ENCODE data around the gene INSC. TPM values are rescaled to one million over a fixed set of nuclear protein-coding genes. Genes with fewer than 3 reads are reported as not detected.

INSC gene
- total RNA-seq, 4 donors from 2014 or later: 4.4 to 18.8 (median 7.8) TPM

DNA sequence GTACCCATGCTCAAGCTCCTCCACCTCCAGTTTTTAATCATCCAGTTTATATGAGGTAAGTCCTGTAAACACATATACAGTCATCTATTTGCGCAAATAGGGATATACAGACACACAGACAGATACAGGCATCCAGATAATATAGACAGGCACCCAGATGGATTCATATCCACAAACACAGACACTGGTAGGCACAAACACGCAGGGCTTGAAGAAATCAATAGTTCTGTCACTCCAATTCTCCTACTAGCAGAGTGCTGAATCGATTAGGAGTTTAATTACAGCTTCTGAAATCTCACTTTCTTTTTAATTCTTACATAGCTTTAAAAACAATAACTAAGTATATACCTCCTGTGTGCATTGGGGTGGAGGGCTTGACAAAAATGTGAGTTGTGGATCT, 56.0 kb downstream of the INSC start:
- WGBS, 2 donors: 84 to 92% methylated on average over 3 of the region's 3 CpGs
- TF ChIP-seq POLR2A (IDR thresholded peaks at IDR 0.05) (no peak), EP300 (IDR thresholded peaks at IDR 0.05) (no peak)
- TF ChIP-seq, protein P1, sequence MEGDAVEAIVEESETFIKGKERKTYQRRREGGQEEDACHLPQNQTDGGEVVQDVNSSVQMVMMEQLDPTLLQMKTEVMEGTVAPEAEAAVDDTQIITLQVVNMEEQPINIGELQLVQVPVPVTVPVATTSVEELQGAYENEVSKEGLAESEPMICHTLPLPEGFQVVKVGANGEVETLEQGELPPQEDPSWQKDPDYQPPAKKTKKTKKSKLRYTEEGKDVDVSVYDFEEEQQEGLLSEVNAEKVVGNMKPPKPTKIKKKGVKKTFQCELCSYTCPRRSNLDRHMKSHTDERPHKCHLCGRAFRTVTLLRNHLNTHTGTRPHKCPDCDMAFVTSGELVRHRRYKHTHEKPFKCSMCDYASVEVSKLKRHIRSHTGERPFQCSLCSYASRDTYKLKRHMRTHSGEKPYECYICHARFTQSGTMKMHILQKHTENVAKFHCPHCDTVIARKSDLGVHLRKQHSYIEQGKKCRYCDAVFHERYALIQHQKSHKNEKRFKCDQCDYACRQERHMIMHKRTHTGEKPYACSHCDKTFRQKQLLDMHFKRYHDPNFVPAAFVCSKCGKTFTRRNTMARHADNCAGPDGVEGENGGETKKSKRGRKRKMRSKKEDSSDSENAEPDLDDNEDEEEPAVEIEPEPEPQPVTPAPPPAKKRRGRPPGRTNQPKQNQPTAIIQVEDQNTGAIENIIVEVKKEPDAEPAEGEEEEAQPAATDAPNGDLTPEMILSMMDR (IDR thresholded peaks at IDR 0.05): no peak
- Histone ChIP-seq H3K27me3 (no peaks in the 10 kb centered on the region), H3K27ac (no peak overlapping the region), H3K36me3 (no peaks in the 10 kb centered on the region), H3K9me3 (no peaks in the 10 kb centered on the region), H3K4me3 (no peak overlapping the region), H3K4me1 (no peaks in the 10 kb centered on the region)
- DNase-seq (ENCODE audit: low spot score in 2 of 2): no peak

DNA sequence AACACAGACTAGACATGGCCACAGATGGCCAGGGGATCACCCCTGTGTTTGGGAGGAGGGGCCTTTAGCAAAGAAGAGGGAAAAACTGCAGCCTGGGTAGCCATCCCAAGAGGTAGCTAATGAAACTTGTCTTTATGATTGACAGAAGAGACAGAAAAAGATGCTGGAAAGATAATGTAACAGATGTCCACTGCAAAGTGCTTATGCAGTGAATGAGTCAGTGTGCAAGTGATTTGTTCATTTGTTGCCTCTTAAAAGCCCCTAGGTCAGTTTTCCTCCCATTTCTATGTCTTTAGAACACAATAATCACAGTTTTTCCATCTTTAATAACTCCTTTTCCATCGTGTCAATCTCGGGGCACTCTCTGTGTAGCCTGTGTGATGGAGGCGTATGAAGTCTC, 57.2 kb downstream of the INSC start:
- H3K27me3 ChIP-seq: no peaks in the 10 kb centered on the region
- no peak overlapping the region for H3K4me3 ChIP-seq
- H3K36me3 ChIP-seq: no peaks in the 10 kb centered on the region
- H3K4me1 ChIP-seq: no peaks in the 10 kb centered on the region
- no peak for TF ChIP-seq POLR2A (IDR thresholded peaks at IDR 0.05)
- TF ChIP-seq, protein P1 (IDR thresholded peaks at IDR 0.05): no peak
- no peak for TF ChIP-seq EP300 (IDR thresholded peaks at IDR 0.05)
- 66% methylated on average over 3 of the region's 3 CpGs for WGBS, 2 donors
- peak overlapping the region in 1 of 4 donors; percentile 71 for H3K27ac ChIP-seq
- DNase-seq (ENCODE audit: low spot score in 2 of 2): no peak
- no peaks in the 10 kb centered on the region for H3K9me3 ChIP-seq

DNA sequence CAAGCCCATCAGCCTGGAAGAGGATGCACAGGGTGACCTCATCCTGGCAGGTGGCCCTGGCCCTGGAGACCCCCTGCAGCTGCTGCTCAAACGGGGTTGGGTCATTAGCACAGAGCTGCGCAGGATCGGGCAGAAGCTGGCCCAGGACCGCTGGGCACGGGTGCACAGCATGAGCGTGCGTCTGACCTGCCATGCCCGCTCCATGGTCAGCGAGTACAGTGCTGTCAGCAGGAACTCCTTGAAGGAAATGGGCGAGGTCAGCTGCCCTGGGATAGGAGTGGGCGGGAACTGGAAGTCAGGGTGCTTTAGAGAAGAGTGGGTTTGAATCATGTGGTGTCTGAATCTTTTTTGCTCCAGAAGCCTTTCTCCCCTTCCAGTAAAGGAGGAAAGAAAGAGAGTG, 61.1 kb downstream of the INSC start:
- 68 to 81% methylated on average over 11 of the region's 11 CpGs for WGBS, 2 donors
- peaks cover 0 to 7% (median 0%) of the 10 kb centered on the region in 4 donors for H3K4me1 ChIP-seq

DNA sequence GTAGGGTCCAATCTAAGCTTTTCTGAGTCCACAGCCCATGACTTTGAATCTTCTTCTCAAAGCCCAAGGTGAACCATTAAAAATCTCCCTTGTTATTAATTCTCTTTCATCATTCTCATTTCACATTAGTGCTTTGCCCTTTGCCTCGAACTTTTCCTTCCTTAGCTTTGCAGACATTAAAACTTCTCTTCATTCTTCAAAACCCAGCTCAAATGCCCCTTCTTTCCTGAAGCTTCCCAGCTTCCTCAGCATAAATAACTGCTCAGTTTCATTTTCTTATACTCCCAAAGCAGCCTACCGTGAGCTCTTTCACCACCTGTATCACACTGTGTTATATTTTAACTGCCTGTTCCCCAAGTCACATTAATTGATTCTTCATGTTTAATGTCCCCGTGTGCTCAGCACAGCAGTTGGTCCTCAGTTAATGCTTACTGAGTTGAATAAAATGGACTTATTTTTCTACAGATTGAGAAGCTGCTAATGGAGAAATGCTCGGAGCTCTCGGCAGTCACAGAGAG, 62.0 kb downstream of the INSC start:
- H3K27ac ChIP-seq: no peak overlapping the region
- peaks cover 0 to 7% (median 0%) of the 10 kb centered on the region in 4 donors for H3K4me1 ChIP-seq
- H3K4me3 ChIP-seq: no peak overlapping the region
- no peak for DNase-seq (ENCODE audit: low spot score in 2 of 2)
- no peaks in the 10 kb centered on the region for H3K36me3 ChIP-seq
- H3K9me3 ChIP-seq: no peaks in the 10 kb centered on the region
- no peaks in the 10 kb centered on the region for H3K27me3 ChIP-seq
- 70% methylated on average over 5 of the region's 5 CpGs for WGBS, 2 donors
- TF ChIP-seq, protein P1 (IDR thresholded peaks at IDR 0.05): no peak
- TF ChIP-seq POLR2A (IDR thresholded peaks at IDR 0.05): no peak
- no peak for TF ChIP-seq EP300 (IDR thresholded peaks at IDR 0.05)

More for the DNA sequence above, 61.1 kb downstream of the INSC start:
- no peaks in the 10 kb centered on the region for H3K27me3 ChIP-seq
- no peaks in the 10 kb centered on the region for H3K36me3 ChIP-seq
- H3K4me3 ChIP-seq: no peak overlapping the region
- H3K9me3 ChIP-seq: no peaks in the 10 kb centered on the region
- H3K27ac ChIP-seq: no peak overlapping the region
- DNase-seq (ENCODE audit: low spot score in 2 of 2): no peak
- TF ChIP-seq, protein P1 (IDR thresholded peaks at IDR 0.05): no peak
- TF ChIP-seq POLR2A (IDR thresholded peaks at IDR 0.05) (no peak), EP300 (IDR thresholded peaks at IDR 0.05) (no peak)

DNA sequence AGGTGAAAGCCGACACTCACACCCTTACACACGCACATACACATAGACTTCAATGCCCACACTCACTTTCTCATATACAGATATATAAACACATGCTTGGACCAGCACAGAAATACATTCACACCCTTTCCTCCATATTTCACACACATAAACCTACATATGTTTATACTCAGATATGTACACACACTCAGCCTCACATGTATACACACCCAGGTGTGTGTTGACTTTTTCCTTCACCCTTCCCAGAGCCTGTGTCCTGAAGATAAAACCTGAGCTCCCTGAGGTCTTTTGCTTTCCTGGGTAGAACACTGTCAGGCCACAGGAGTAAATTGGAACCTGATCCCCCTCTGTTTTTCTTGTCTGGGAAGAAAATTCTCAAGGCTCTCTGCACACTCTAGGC, 62.8 kb downstream of the INSC start:
- no peak for DNase-seq (ENCODE audit: low spot score in 2 of 2)
- WGBS, 2 donors: 88 to 96% methylated on average over 2 of the region's 2 CpGs
- TF ChIP-seq, protein P1 (IDR thresholded peaks at IDR 0.05): no peak
- no peaks in the 10 kb centered on the region for H3K27me3 ChIP-seq
- H3K4me1 ChIP-seq: peaks cover 0 to 7% (median 0%) of the 10 kb centered on the region in 4 donors
- no peaks in the 10 kb centered on the region for H3K36me3 ChIP-seq
- H3K4me3 ChIP-seq: no peak overlapping the region
- H3K27ac ChIP-seq: no peak overlapping the region
- H3K9me3 ChIP-seq: no peaks in the 10 kb centered on the region

All from tibial nerve (tissue), 4 donors.